ENCODE results near the gene LMOD3.

Gene LMOD3

GRCh38 chr3:69066121-69066520 is 56.3 kb downstream of the LMOD3 start:
- intact Hi-C loops (cut with DNase I): no loop called here
- DNase-seq: no peak

GRCh38 chr3:69065318-69065964 is 57.0 kb downstream of the LMOD3 start:
- intact Hi-C loops (cut with DNase I): no loop called here
- no peak for DNase-seq

GRCh38 chr3:69063636-69064035 is 58.8 kb downstream of the LMOD3 start:
- DNase-seq: no peak

GRCh38 chr3:69059688-69060087 is 62.7 kb downstream of the LMOD3 start:
- no peak for DNase-seq
- intact Hi-C loops (cut with DNase I): no loop called here

More at GRCh38 chr3:69063636-69064035, 58.8 kb downstream of the LMOD3 start:
- intact Hi-C loops (cut with DNase I): no loop called here

- intact Hi-C loops (cut with DNase I): no loop called here
- DNase-seq: no peak
These were observed 63.5 kb downstream of the LMOD3 start for GRCh38 chr3:69058947-69059224.

GRCh38 chr3:69058180-69058946 is 64.0 kb downstream of the LMOD3 start:
- intact Hi-C loops (cut with DNase I): no loop called here
- no peak for DNase-seq
